PC-3 (cell line): ENCODE measurements around the gene THBS2. TPM values are rescaled to one million over a fixed set of nuclear protein-coding genes. Genes with fewer than 3 reads are reported as not detected.
"Not testable (repeated sequence)": the region's sequence is repeated elsewhere in the genome, so short reads cannot be mapped to it uniquely, and the experiment has no call there.

Experiments
- ATAC-seq: fragments of 200-7000 bp; cut with Tn5 transposase; 2 replicates; pipeline ENCODE4 v1.9.1; 2020; ENCODE audit warnings: mild to moderate bottlenecking, moderate library complexity
- BruUV-seq: library from RNA; stranded (reverse); fragments of 400-500 nt; replicated peaks from 2 replicates; lab custom pipeline; 2021; lab: Mats Ljungman, UMichigan
- CTCF ChIA-PET: fragments of 300-600 bp; sonication (Branson Sonifier 250); formaldehyde crosslinking; loops from one replicate; lab custom pipeline; 2022; ENCODE audit warnings: antibody characterized with exemption; lab: Charles Lee
- POLR2A ChIA-PET: fragments of 300-600 bp; sonication (Branson Sonifier 250); formaldehyde crosslinking; loops from one replicate; lab custom pipeline; 2022; ENCODE audit warnings: antibody characterized with exemption; ENCODE audit not compliant: unreplicated experiment; lab: Charles Lee
- DNase-seq: peaks from one replicate; pipeline ENCODE4 v3.0.0-alpha.2; 2015
- H2AFZ ChIP-seq: fragments of 300-600 bp; sonication (generic); 2 replicates; pipeline ENCODE4 v1.6.0; 2016; ENCODE audit warnings: antibody characterized with exemption, low read length
- H3F3A ChIP-seq: fragments of 300-600 bp; sonication (generic); one replicate; pipeline ENCODE4 v1.6.0; 2017; ENCODE audit warnings: antibody characterized with exemption, low read length, control low read depth, mild to moderate bottlenecking; ENCODE audit not compliant: unreplicated experiment
- H3K27ac ChIP-seq: fragments of 300-600 bp; sonication (generic); 2 replicates; pipeline ENCODE4 v1.5.1; 2016; ENCODE audit warnings: mild to moderate bottlenecking, low read length
- H3K27me3 ChIP-seq: fragments of 300-600 bp; sonication (generic); 2 replicates; pipeline ENCODE4 v1.6.1; 2016; ENCODE audit warnings: low read length, mixed read lengths
- H3K36me3 ChIP-seq: fragments of 300-600 bp; sonication (generic); 2 replicates; pipeline ENCODE4 v1.6.1; 2016; ENCODE audit warnings: low read depth, mixed run types, low read length, mixed read lengths
- H3K4me1 ChIP-seq: fragments of 300-600 bp; sonication (generic); 2 replicates; pipeline ENCODE4 v1.5.1; 2016; ENCODE audit warnings: low read length; ENCODE audit not compliant: insufficient read depth
- H3K4me2 ChIP-seq: fragments of 300-600 bp; sonication (generic); 2 replicates; pipeline ENCODE4 v1.6.0; 2016; ENCODE audit warnings: low read length
- H3K4me3 ChIP-seq: fragments of 300-600 bp; sonication (generic); 2 replicates; pipeline ENCODE4 v1.5.1; 2016; ENCODE audit warnings: mild to moderate bottlenecking, low read length, mixed read lengths
- H3K79me2 ChIP-seq: fragments of 300-600 bp; sonication (generic); 2 replicates; pipeline ENCODE4 v1.6.1; 2017; ENCODE audit warnings: low read length, mixed read lengths
- H3K9ac ChIP-seq: fragments of 300-600 bp; sonication (generic); 2 replicates; pipeline ENCODE4 v1.6.0; 2016; ENCODE audit warnings: mild to moderate bottlenecking, low read length
- H3K9me2 ChIP-seq: fragments of 300-600 bp; sonication (generic); replicated peaks from 2 replicates; pipeline ENCODE4 v1.6.1; 2016; ENCODE audit warnings: mixed run types, low read length, mixed read lengths
- H3K9me3 ChIP-seq: fragments of 300-600 bp; sonication (generic); 2 replicates; pipeline ENCODE4 v1.6.1; 2016; ENCODE audit warnings: low read length, mixed read lengths
- H4K20me1 ChIP-seq: fragments of 300-600 bp; sonication (generic); 2 replicates; pipeline ENCODE4 v1.6.1; 2016; ENCODE audit warnings: low read length, mixed read lengths
- CTCF ChIP-seq: fragments of 300-600 bp; sonication (generic); conservative IDR thresholded peaks from 2 replicates; pipeline ENCODE4 v1.5.1; 2017; ENCODE audit warnings: antibody characterized with exemption, low read depth, mild to moderate bottlenecking, low read length
- EZH2 ChIP-seq: fragments of 300-600 bp; sonication (generic); IDR thresholded peaks from one replicate; pipeline ENCODE4 v1.6.1; 2017; ENCODE audit warnings: antibody characterized with exemption, mild to moderate bottlenecking, low read length; ENCODE audit not compliant: unreplicated experiment
- EZH2phosphoT487 ChIP-seq: fragments of 300-600 bp; sonication (generic); IDR thresholded peaks from 2 replicates; pipeline ENCODE4 v1.6.1; 2018; ENCODE audit warnings: mild to moderate bottlenecking, antibody characterized with exemption, low read length, borderline replicate concordance
- intact Hi-C: fragments of 100-400 bp; cut with micrococcal nuclease; formaldehyde crosslinking; loops from 2 replicates; pipeline ENCODE4 v1.9.0; 2023
- total RNA-seq: library from RNA; depleted of rRNA; stranded (reverse); fragments of >200 nt; gene quantifications from 2 replicates; pipeline ENCODE4 v1.2.3, GENCODE V29; 2014

Gene THBS2
- total RNA-seq, 1 experiment from 2014 or later: not detected

- Histone ChIP-seq H3K36me3 (no peaks in the 10 kb centered on the region), H3K9ac (no peak overlapping the region), H3K27ac (no peak overlapping the region), H3K4me3 (no peak overlapping the region), H3K9me3 (no peaks in the 10 kb centered on the region), H3K4me1 (no peaks in the 10 kb centered on the region), H4K20me1 (no peaks in the 10 kb centered on the region), H3K79me2 (no peaks in the 10 kb centered on the region), H3F3A (no peaks in the 10 kb centered on the region), H3K9me2 (no peaks in the 10 kb centered on the region), H3K27me3 (no peaks in the 10 kb centered on the region), H3K4me2 (no peak overlapping the region), H2AFZ (no peak overlapping the region)
- no peak for DNase-seq
- ChIA-PET POLR2A (no interaction called here), CTCF (no interaction called here)
- no peak for ATAC-seq
- intact Hi-C loops: no loop called here
- BruUV-seq: no TSS peak
- TF ChIP-seq CTCF: no peak
These were observed 53.9 kb downstream of the THBS2 start for GRCh38 chr6:169199625-169200335.

GRCh38 chr6:169198885-169199284 lies 54.8 kb downstream of the THBS2 start:
- intact Hi-C loops: no loop called here
- Histone ChIP-seq H2AFZ (no peak overlapping the region), H3K4me2 (no peak overlapping the region), H3K27ac (no peak overlapping the region), H3F3A (no peaks in the 10 kb centered on the region), H3K9me2 (no peaks in the 10 kb centered on the region), H3K9me3 (no peaks in the 10 kb centered on the region), H3K9ac (no peak overlapping the region), H4K20me1 (no peaks in the 10 kb centered on the region), H3K4me1 (no peaks in the 10 kb centered on the region), H3K36me3 (no peaks in the 10 kb centered on the region), H3K79me2 (no peaks in the 10 kb centered on the region), H3K4me3 (no peak overlapping the region), H3K27me3 (no peaks in the 10 kb centered on the region)
- CTCF ChIA-PET: no interaction called here
- POLR2A ChIA-PET: no interaction called here
- DNase-seq (no peak), ATAC-seq (no peak)
- BruUV-seq: no TSS peak
- no peak for TF ChIP-seq CTCF
- no peak for TF ChIP-seq EZH2
- TF ChIP-seq EZH2phosphoT487: no peak

- H3K4me2 ChIP-seq, POLR2A ChIA-PET, intact Hi-C loops, ATAC-seq, H3F3A ChIP-seq, H3K9me3 ChIP-seq, H3K9ac ChIP-seq, H3K9me2 ChIP-seq, H3K36me3 ChIP-seq, CTCF ChIA-PET, H3K27me3 ChIP-seq, H3K79me2 ChIP-seq, H4K20me1 ChIP-seq, H3K4me3 ChIP-seq, BruUV-seq, H3K27ac ChIP-seq, DNase-seq, H2AFZ ChIP-seq, H3K4me1 ChIP-seq: not testable (repeated sequence)
These were observed 55.7 kb downstream of the THBS2 start for GRCh38 chr6:169197929-169198328.

- H3K27me3 ChIP-seq, H3K9ac ChIP-seq, H3K4me2 ChIP-seq, H3K4me1 ChIP-seq, DNase-seq, H3K9me3 ChIP-seq, H2AFZ ChIP-seq, H3K4me3 ChIP-seq, H3K27ac ChIP-seq, H4K20me1 ChIP-seq, BruUV-seq, POLR2A ChIA-PET, H3K36me3 ChIP-seq, H3F3A ChIP-seq, H3K79me2 ChIP-seq, ATAC-seq, CTCF ChIA-PET, intact Hi-C loops, H3K9me2 ChIP-seq: not testable (repeated sequence)
These were observed 57.4 kb downstream of the THBS2 start for GRCh38 chr6:169196279-169196678.
